AG10803 (cell line): ENCODE measurements around the gene SLC25A42.
"Not testable (repeated sequence)": the region's sequence is repeated elsewhere in the genome, so short reads cannot be mapped to it uniquely, and the experiment has no call there.

Experiments
- DNase-seq: peaks from one replicate; pipeline ENCODE4 v3.0.0; 2010; ENCODE audit warnings: low read depth
- H3K4me3 ChIP-seq: 2 replicates; pipeline ENCODE4 v1.5.1; 2011; ENCODE audit warnings: mild to moderate bottlenecking, low read length, control low read depth
- TF ChIP-seq, protein P1 (sequence below): conservative IDR thresholded peaks from 2 replicates; pipeline ENCODE4 v1.5.1; 2011; ENCODE audit warnings: mild to moderate bottlenecking, low read length, control low read depth, inconsistent platforms

The SLC25A42 gene

DNA sequence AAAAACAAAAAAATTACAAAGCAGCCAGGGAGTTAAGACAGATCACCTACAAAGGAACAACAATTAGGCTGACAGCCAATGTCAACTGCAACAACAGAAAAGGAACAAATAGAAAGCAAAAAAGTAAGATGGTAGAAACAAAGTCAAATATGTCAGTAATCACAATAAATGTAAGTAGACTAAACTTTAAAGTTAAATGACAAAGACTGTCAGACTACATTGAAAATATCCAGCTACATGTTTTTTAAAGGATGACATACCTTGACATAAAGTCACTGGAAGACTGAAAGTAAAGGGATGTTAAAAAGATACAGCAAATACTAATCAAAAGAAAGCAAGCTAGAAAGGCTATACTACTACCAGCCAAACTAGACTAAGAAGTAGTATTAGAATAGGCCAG, 59.6 kb downstream of the SLC25A42 start:
- DNase-seq = no peak
- TF ChIP-seq, protein P1, sequence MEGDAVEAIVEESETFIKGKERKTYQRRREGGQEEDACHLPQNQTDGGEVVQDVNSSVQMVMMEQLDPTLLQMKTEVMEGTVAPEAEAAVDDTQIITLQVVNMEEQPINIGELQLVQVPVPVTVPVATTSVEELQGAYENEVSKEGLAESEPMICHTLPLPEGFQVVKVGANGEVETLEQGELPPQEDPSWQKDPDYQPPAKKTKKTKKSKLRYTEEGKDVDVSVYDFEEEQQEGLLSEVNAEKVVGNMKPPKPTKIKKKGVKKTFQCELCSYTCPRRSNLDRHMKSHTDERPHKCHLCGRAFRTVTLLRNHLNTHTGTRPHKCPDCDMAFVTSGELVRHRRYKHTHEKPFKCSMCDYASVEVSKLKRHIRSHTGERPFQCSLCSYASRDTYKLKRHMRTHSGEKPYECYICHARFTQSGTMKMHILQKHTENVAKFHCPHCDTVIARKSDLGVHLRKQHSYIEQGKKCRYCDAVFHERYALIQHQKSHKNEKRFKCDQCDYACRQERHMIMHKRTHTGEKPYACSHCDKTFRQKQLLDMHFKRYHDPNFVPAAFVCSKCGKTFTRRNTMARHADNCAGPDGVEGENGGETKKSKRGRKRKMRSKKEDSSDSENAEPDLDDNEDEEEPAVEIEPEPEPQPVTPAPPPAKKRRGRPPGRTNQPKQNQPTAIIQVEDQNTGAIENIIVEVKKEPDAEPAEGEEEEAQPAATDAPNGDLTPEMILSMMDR = no peak
- no peak overlapping the region for H3K4me3 ChIP-seq

DNA sequence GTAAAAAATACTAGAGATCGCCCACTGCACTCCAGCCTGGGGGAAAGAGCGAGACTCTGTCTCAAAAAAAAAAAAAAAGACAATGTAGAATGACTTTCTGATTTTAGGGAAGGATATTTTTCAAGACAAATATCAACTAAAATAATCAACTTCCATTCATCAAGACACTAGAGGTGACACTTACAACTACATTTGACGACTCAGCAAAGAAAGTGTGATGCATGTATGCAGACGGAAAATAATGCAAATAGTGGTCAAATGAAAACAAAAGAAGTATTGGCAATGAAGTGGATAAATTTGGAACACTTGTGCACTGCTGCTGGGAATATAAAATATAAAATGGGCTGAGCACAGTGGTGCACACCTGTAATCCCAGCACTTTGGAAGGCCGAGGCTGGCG, 62.3 kb downstream of the SLC25A42 start:
- TF ChIP-seq, protein P1 = no peak
- H3K4me3 ChIP-seq = no peak overlapping the region
- DNase-seq = no peak

DNA sequence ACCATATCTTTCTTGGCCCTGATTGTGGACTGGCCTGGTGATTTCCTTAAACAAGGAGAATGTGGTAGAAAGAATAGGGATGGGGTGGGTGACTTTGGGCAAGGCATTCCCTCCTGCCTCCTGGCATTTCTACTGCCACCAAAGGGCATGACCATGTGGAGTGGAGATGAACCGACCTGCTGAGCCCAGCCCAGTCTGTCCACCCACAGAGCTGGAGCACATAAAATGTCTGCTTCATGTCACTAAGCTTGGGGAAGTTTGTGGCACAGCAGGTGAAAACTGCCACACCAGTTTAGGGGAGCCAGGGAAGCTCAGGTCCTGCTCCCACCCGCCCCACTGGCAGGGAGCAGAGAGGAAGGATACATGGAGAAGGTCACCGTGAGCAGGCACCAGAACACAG, 68.2 kb downstream of the SLC25A42 start:
- H3K4me3 ChIP-seq = no peak overlapping the region
- TF ChIP-seq, protein P1 = no peak
- DNase-seq = no peak

DNA sequence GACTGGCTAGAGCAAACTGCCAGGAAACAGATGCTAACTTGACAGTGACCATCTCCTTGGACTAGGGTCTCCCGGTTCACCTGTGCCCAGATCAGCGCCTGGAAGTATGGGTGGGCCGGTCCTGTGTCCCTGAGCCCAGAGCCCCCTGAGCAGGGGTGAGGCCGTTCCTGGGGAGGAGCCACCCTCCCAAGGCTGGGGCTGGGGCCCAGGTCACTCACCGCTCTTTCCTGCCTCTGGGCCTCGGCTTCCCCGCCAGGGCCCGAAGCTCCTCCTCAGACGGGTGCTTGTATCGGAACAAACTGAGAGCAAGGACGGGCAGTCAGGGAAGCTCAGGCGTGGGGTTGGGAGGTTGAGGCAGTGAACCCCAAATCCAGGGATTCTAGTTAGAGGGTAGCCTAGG, 69.1 kb downstream of the SLC25A42 start:
- TF ChIP-seq, protein P1 = no peak
- H3K4me3 ChIP-seq = no peak overlapping the region
- no peak for DNase-seq

DNA sequence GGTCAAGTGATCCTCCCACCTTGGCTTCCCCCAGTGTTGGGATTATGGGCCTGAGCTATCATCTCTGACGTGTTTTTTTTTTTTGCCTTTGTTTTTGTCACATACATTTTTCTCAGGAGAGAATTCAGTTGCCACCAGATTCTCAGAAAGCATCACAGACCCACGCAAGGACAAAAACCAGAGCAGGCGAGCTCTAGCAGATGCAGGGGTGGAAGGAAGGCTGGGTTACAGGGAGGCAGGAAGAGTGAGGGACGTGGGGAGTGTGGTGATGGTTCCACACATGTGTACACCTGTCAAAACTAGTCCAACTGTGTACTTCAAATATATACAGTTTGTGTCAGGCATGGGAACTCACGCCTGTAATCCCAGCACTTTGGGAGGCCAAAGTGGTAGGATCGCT, 70.2 kb downstream of the SLC25A42 start:
- no peak for DNase-seq
- H3K4me3 ChIP-seq = no peak overlapping the region
- TF ChIP-seq, protein P1 = no peak

DNA sequence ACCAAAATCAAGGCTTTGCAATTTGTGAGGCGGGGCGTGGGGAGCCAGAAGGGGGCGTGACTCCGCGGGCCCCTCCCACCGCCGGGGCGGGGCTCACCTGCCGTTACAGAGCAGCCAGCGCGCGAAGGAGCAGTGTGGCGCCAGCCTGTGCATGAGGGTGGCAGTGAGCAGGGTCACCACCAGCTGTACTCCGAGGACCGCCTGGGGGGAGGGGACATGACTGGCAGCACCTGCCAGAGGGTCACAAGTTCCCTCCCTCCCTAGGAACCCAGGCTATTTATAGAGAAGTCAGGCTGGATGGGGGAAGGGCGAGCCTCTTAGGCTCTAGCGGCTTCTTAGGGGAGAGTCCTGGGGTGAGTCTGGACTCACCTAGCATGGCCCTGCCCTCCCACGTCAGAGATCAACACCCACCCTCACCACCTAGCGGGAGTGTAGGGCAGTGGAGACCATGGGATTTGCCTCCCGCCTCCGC, 70.9 kb downstream of the SLC25A42 start:
- H3K4me3 ChIP-seq = no peak overlapping the region
- no peak for DNase-seq
- TF ChIP-seq, protein P1 = no peak

DNA sequence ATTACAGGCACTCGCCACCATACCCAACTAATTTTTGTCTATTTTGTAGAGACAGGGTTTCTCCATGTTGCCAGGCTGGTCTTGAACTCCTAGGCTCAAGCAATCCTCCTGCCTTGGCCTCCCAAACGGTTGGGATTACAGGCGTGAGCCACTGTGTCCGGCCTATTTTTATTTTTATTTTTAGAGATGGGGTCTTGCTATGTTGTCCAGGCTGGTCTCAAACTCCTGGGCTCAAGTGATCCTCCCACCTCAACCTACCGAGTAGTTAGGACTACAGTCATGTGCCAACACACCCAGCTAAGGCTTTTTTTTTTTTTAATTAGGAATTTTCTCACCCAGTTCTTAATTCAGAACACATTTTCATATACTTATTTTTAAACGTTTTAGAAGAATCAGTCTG, 71.9 kb downstream of the SLC25A42 start:
- DNase-seq, H3K4me3 ChIP-seq: not testable (repeated sequence)

DNA sequence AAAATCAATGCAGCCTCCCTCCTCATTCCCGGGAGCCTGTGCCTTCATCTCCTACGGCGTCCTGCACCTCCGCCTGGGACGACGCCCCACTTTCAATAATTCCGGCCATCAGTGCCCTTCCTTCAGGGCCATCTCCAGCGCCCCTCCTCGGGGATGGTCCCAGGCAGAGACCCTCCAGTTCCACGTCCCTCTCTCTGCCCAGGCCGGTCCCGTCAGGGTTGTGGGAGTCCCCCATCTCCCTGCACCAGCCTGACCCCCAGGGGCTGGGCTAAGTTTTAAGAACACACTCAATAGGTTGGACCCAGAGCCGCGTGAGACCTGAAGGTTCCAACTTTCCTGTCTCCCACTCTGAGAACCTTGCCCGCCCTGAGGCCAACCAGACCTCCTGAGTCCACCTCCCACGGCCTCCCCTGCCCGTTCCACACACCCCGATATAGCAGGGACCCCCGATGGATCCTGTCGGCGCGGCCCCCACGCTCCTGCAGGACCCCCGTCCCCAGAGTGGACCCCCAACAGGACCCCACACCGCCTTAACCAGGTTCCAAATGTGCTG, 73.8 kb downstream of the SLC25A42 start:
- TF ChIP-seq, protein P1 = no peak
- H3K4me3 ChIP-seq = peak overlapping the region; percentile 97
- DNase-seq = peak; percentile 8
